HepG2 (cell line): ENCODE data around the gene TCEA3. TPM values are rescaled to one million over a fixed set of nuclear protein-coding genes. Genes with fewer than 3 reads are reported as not detected.
A peak's percentile ranks its signal among the peaks of the same experiment; 100 is the strongest.

Source experiments
- CAMTA2 ChIP-seq: sonication (generic); formaldehyde crosslinking; IDR thresholded peaks from 2 replicates; pipeline ENCODE4 v1.4.0; 2020; ENCODE audit warnings: mild to moderate bottlenecking, missing genetic modification reagents, borderline replicate concordance
- HNF1A ChIP-seq, 2 experiments: sonication (generic) in 1 of 2; formaldehyde crosslinking in 1 of 2; IDR thresholded peaks; 2 replicates each; pipeline versions ENCODE4 v1.4.0 to v1.6.1; 2016 to 2020; ENCODE audit warnings: borderline replicate concordance in 1 of 2, low read depth in 1 of 2, mild to moderate bottlenecking in 1 of 2, missing genetic modification reagents in 1 of 2
- NRL ChIP-seq: sonication (generic); formaldehyde crosslinking; IDR thresholded peaks from 2 replicates; pipeline ENCODE4 v1.5.0; 2020; ENCODE audit warnings: missing genetic modification reagents, mild to moderate bottlenecking, moderate library complexity, borderline replicate concordance
- RNF2 ChIP-seq: fragments of 450-650 bp; conservative IDR thresholded peaks from 2 replicates; pipeline ENCODE4 v1.6.1; 2016; ENCODE audit warnings: low read depth
- RXRA ChIP-seq: sonication (generic); formaldehyde crosslinking; IDR thresholded peaks from 2 replicates; pipeline ENCODE4 v1.5.1; 2020; ENCODE audit warnings: missing genetic modification reagents
- SIX1 ChIP-seq: sonication (generic); formaldehyde crosslinking; IDR thresholded peaks from 2 replicates; pipeline ENCODE4 v1.4.0; 2020; ENCODE audit warnings: missing genetic modification reagents, borderline replicate concordance
- SRSF1 ChIP-seq: fragments of 200-400 bp; formaldehyde crosslinking; optimal IDR thresholded peaks from 2 replicates; pipeline ENCODE3; 2017; ENCODE audit warnings: mild to moderate bottlenecking, low read depth, low read length, moderate library complexity
- SSRP1 ChIP-seq: IDR thresholded peaks from 2 replicates; pipeline ENCODE4 v1.6.1; 2016; ENCODE audit warnings: control low read depth
- TAF15 ChIP-seq: fragments of 200-400 bp; formaldehyde crosslinking; IDR thresholded peaks from one replicate; pipeline ENCODE4 v1.6.1; 2018; ENCODE audit warnings: mild to moderate bottlenecking, low read depth, low read length; ENCODE audit not compliant: poor library complexity, severe bottlenecking
- TEAD2 ChIP-seq: sonication (generic); formaldehyde crosslinking; IDR thresholded peaks from 2 replicates; pipeline ENCODE4 v1.9.0; 2021; ENCODE audit warnings: missing genetic modification reagents
- USF2 ChIP-seq, 2 experiments: sonication (generic) in 1 of 2; formaldehyde crosslinking in 1 of 2; IDR thresholded peaks; 2 replicates each; pipeline versions ENCODE4 v1.5.1 to v1.6.1; 2011 to 2020; ENCODE audit warnings: borderline replicate concordance in 1 of 2, low read depth in 1 of 2, low read length in 1 of 2, mild to moderate bottlenecking in 1 of 2, missing genetic modification reagents in 1 of 2, moderate library complexity in 1 of 2
- ZFP82 ChIP-seq: sonication (generic); formaldehyde crosslinking; IDR thresholded peaks from 2 replicates; pipeline ENCODE4 v1.5.1; 2020; ENCODE audit warnings: mild to moderate bottlenecking, missing genetic modification reagents, borderline replicate concordance
- ZFYVE20 ChIP-seq: sonication (generic); formaldehyde crosslinking; IDR thresholded peaks from 2 replicates; pipeline ENCODE4 v1.8.0; 2023; ENCODE audit warnings: low read depth, mild to moderate bottlenecking, moderate library complexity, missing genetic modification reagents, borderline replicate concordance
- ZMAT5 ChIP-seq: sonication (generic); formaldehyde crosslinking; IDR thresholded peaks from 2 replicates; pipeline ENCODE4 v1.5.0; 2020; ENCODE audit warnings: mild to moderate bottlenecking, low read depth, missing genetic modification reagents, borderline replicate concordance
- ZNF431 ChIP-seq: sonication (generic); formaldehyde crosslinking; IDR thresholded peaks from 2 replicates; pipeline ENCODE4 v1.9.0; 2022; ENCODE audit warnings: missing genetic modification reagents, low read depth, mild to moderate bottlenecking, borderline replicate concordance
- ZNF619 ChIP-seq: sonication (generic); formaldehyde crosslinking; IDR thresholded peaks from 2 replicates; pipeline ENCODE4 v1.4.0; 2020; ENCODE audit warnings: mild to moderate bottlenecking, missing genetic modification reagents
- ZNF709 ChIP-seq: sonication (generic); formaldehyde crosslinking; IDR thresholded peaks from 2 replicates; pipeline ENCODE4 v1.5.0; 2020; ENCODE audit warnings: mild to moderate bottlenecking, missing genetic modification reagents
- polyA plus RNA-seq, 8 experiments: library from polyadenylated mRNA; depleted of rRNA in 3 of 8; stranded (reverse) in 7 of 8; unstranded in 1 of 8; fragments of >200 nt; fragmentation: Illumina TruSeq in 4 of 8; extraction: Trizol in 4 of 8; gene quantifications; 2 replicates each; pipeline versions ENCODE4 v1.2.1 to v1.2.3, GENCODE V29; 2011 to 2016; ENCODE audit warnings: low read depth in 4 of 8, missing spikeins in 1 of 8, mixed read lengths in 1 of 8; ENCODE audit not compliant: insufficient read depth in 1 of 8
- total RNA-seq, 5 experiments: library from RNA; depleted of rRNA; stranded (reverse); fragments of >200 nt; fragmentation: Illumina TruSeq; extraction: Trizol; gene quantifications; 2 replicates each; pipeline ENCODE4 v1.2.3, GENCODE V29; 2016; ENCODE audit warnings: low read depth in 1 of 5

TCEA3 gene
- total and polyA plus RNA-seq, 2 of the 13 experiments (the other 11 are each of a cell fraction or from before 2014, with no cell fraction given): 55.5 to 84.6 TPM

GRCh38 chr1:23424293-23425192 is at the start of gene TCEA3 (continued):
- no peak for TF ChIP-seq HNF1A (IDR thresholded peaks at IDR 0.05; ENCODE audit: low read depth)
- no peak; the same call in none of the 2 replicates for TF ChIP-seq HNF1A (CRISPR knock-in tag; IDR thresholded peaks at IDR 0.05; ENCODE audit: borderline replicate concordance)
- TF ChIP-seq CAMTA2: no peak
- no peak for TF ChIP-seq ZFP82
- no peak for TF ChIP-seq ZFYVE20
- TF ChIP-seq RXRA (CRISPR knock-in tag): no peak; the same call in 1 of the 2 replicates
- TF ChIP-seq ZNF619: no peak
- TF ChIP-seq NRL (CRISPR knock-in tag): peak; percentile 45; the same call in 1 of the 2 replicates
- TF ChIP-seq ZMAT5 (CRISPR knock-in tag): no peak
- no peak for TF ChIP-seq SSRP1
- TF ChIP-seq ZNF709 (CRISPR knock-in tag): peak; percentile 43; the same call in 1 of the 2 replicates
- no peak for TF ChIP-seq RNF2
- no peak for TF ChIP-seq USF2 (IDR thresholded peaks at IDR 0.05; ENCODE audit: low read depth, low read length)
- no peak for TF ChIP-seq USF2 (CRISPR knock-in tag; IDR thresholded peaks at IDR 0.05; ENCODE audit: borderline replicate concordance)
- TF ChIP-seq SIX1 (CRISPR knock-in tag): no peak
- TF ChIP-seq ZNF431 (CRISPR knock-in tag): no peak
- TF ChIP-seq SRSF1: peak; percentile 26
- TF ChIP-seq TAF15: no peak
- no peak for TF ChIP-seq TEAD2 (CRISPR knock-in tag)
